ENCODE measurements around the gene ATP2B2. TPM values are rescaled to one million over a fixed set of nuclear protein-coding genes. Genes with fewer than 3 reads are reported as not detected.

The ATP2B2 gene
- total and polyA plus RNA-seq, 2 experiments from 2014 or later = 0.42 to 0.63 TPM

DNA sequence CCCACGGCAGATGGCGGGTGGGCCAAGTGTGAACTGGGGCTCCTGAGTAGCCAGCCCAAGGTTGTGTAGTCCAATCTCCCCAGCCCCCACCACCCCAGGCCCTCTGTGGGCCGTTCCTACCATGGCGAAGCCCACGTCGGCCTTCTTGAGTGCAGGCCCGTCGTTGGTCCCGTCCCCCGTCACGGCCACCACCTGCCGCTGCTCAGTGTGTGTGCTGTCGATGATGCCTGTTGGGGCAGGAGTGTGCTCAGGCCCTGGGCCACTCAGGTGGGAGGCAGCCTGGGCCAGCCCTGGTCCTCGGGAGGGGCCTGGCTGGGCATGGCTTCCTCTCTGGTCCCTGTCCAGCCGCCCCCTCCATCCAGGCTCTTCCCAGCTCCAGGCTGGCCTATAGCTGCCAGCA, 159.5 kb downstream of the ATP2B2 start:
- H3K36me3 Mint-ChIP-seq (ENCODE audit: low read depth) = no peaks in the 10 kb centered on the region
- DNase-seq (ENCODE audit: low spot score) (no peak), ATAC-seq (no peak)
- no peaks in the 10 kb centered on the region for H3F3A ChIP-seq (replicated peaks; ENCODE audit: low read depth)
- H3K4me1 ChIP-seq (ENCODE audit: insufficient read depth) = no peaks in the 10 kb centered on the region
- no peaks in the 10 kb centered on the region for H3K27me3 ChIP-seq (ENCODE audit: insufficient read depth)
- no peak overlapping the region for H3K4me2 ChIP-seq
- H3K4me3 ChIP-seq = no peak overlapping the region
- H3K27me3 Mint-ChIP-seq (ENCODE audit: insufficient read depth, low read depth, poor library complexity) = peaks cover 13% of the 10 kb centered on the region
- H3K27ac ChIP-seq (ENCODE audit: low read depth) = no peak overlapping the region
- no peaks in the 10 kb centered on the region for H3K36me3 ChIP-seq (ENCODE audit: insufficient read depth)
- TF ChIP-seq ZNF331 (CRISPR knock-in tag; IDR thresholded peaks at IDR 0.05; ENCODE audit: low read depth) = no peak
- TF ChIP-seq, protein P1, sequence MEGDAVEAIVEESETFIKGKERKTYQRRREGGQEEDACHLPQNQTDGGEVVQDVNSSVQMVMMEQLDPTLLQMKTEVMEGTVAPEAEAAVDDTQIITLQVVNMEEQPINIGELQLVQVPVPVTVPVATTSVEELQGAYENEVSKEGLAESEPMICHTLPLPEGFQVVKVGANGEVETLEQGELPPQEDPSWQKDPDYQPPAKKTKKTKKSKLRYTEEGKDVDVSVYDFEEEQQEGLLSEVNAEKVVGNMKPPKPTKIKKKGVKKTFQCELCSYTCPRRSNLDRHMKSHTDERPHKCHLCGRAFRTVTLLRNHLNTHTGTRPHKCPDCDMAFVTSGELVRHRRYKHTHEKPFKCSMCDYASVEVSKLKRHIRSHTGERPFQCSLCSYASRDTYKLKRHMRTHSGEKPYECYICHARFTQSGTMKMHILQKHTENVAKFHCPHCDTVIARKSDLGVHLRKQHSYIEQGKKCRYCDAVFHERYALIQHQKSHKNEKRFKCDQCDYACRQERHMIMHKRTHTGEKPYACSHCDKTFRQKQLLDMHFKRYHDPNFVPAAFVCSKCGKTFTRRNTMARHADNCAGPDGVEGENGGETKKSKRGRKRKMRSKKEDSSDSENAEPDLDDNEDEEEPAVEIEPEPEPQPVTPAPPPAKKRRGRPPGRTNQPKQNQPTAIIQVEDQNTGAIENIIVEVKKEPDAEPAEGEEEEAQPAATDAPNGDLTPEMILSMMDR (conservative IDR thresholded peaks at IDR 0.05; ENCODE audit: low read depth in 2 of 2) = no peak
- no peak for TF ChIP-seq CREB1 (CRISPR knock-in tag; IDR thresholded peaks at IDR 0.05; ENCODE audit: low read depth)
- TF ChIP-seq, protein P2, sequence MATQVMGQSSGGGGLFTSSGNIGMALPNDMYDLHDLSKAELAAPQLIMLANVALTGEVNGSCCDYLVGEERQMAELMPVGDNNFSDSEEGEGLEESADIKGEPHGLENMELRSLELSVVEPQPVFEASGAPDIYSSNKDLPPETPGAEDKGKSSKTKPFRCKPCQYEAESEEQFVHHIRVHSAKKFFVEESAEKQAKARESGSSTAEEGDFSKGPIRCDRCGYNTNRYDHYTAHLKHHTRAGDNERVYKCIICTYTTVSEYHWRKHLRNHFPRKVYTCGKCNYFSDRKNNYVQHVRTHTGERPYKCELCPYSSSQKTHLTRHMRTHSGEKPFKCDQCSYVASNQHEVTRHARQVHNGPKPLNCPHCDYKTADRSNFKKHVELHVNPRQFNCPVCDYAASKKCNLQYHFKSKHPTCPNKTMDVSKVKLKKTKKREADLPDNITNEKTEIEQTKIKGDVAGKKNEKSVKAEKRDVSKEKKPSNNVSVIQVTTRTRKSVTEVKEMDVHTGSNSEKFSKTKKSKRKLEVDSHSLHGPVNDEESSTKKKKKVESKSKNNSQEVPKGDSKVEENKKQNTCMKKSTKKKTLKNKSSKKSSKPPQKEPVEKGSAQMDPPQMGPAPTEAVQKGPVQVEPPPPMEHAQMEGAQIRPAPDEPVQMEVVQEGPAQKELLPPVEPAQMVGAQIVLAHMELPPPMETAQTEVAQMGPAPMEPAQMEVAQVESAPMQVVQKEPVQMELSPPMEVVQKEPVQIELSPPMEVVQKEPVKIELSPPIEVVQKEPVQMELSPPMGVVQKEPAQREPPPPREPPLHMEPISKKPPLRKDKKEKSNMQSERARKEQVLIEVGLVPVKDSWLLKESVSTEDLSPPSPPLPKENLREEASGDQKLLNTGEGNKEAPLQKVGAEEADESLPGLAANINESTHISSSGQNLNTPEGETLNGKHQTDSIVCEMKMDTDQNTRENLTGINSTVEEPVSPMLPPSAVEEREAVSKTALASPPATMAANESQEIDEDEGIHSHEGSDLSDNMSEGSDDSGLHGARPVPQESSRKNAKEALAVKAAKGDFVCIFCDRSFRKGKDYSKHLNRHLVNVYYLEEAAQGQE (IDR thresholded peaks at IDR 0.05; ENCODE audit: unreplicated experiment) = no peak
- no peak for TF ChIP-seq POLR2AphosphoS5 (IDR thresholded peaks at IDR 0.05; ENCODE audit: low read depth)
- TF ChIP-seq STAT1 (IDR thresholded peaks at IDR 0.05; ENCODE audit: unreplicated experiment) = no peak
- H3K79me2 ChIP-seq (replicated peaks; ENCODE audit: insufficient read depth) = no peaks in the 10 kb centered on the region
- H3K27ac Mint-ChIP-seq = no peak overlapping the region
- H3K9me2 ChIP-seq (ENCODE audit: insufficient read depth) = no peaks in the 10 kb centered on the region
- no peaks in the 10 kb centered on the region; the same call in 2 of the 3 replicates for H3K9me3 Mint-ChIP-seq
- H4K20me1 ChIP-seq (replicated peaks; ENCODE audit: insufficient read depth) = no peaks in the 10 kb centered on the region
- no peak overlapping the region for H2AFZ ChIP-seq
- no peak overlapping the region for H3K4me3 Mint-ChIP-seq
- H3K4me1 Mint-ChIP-seq = peaks cover 3% of the 10 kb centered on the region

DNA sequence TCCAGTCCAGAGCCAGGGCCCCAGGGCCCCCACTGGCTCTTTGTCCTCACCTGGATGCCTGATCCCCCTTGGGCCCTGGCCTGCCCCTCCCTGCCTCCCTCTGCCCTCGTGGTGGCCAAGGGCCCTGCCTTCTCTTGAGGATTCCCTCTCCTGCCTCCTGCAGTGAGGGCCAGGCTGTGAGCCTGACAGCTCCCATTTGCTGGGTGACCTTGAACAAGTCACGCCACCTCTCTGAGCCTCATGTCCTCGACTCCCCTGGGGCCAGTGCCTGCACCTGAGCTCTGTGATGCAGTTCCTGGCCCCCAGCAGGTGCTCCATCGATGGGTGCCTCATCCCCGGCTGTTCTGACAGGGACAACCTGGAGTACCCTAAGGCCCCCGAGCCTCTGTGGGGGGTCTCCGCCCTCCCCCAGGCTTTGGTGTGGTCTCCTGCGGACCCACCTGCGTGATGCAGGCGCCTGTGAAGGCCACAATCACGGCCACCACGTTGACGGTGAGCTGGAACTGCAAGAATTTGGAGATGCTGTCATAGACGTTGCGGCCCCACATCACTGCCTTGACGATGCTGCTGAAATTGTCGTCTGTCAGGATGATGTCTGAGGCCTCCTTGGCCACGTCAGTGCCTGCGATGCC, 160.3 kb downstream of the ATP2B2 start:
- no peaks in the 10 kb centered on the region for H3K36me3 ChIP-seq (ENCODE audit: insufficient read depth)
- Mint-ChIP-seq H3K4me3 (no peak overlapping the region), H3K27ac (no peak overlapping the region), H3K9me3 (no peaks in the 10 kb centered on the region; the same call in 2 of the 3 replicates), H3K27me3 (ENCODE audit: insufficient read depth, low read depth, poor library complexity) (peaks cover 13% of the 10 kb centered on the region), H3K4me1 (no peaks in the 10 kb centered on the region; the same call in 2 of the 3 replicates), H3K36me3 (ENCODE audit: low read depth) (no peaks in the 10 kb centered on the region)
- no peaks in the 10 kb centered on the region for H3K27me3 ChIP-seq (ENCODE audit: insufficient read depth)
- H3F3A ChIP-seq (replicated peaks; ENCODE audit: low read depth) = no peaks in the 10 kb centered on the region
- no peak overlapping the region for H2AFZ ChIP-seq
- DNase-seq (ENCODE audit: low spot score) = no peak
- H3K4me3 ChIP-seq = no peak overlapping the region
- no peaks in the 10 kb centered on the region for H3K79me2 ChIP-seq (replicated peaks; ENCODE audit: insufficient read depth)
- no peak overlapping the region for H3K27ac ChIP-seq (ENCODE audit: low read depth)
- H3K4me2 ChIP-seq = no peak overlapping the region
- no peaks in the 10 kb centered on the region for H4K20me1 ChIP-seq (replicated peaks; ENCODE audit: insufficient read depth)
- H3K9me2 ChIP-seq (ENCODE audit: insufficient read depth) = no peaks in the 10 kb centered on the region
- no peak for ATAC-seq
- no peaks in the 10 kb centered on the region for H3K4me1 ChIP-seq (ENCODE audit: insufficient read depth)
- TF ChIP-seq EZH2phosphoT487 (IDR thresholded peaks at IDR 0.05; ENCODE audit: unreplicated experiment) = no peak
- no peak for TF ChIP-seq POLR2AphosphoS5 (IDR thresholded peaks at IDR 0.05; ENCODE audit: low read depth)
- no peak for TF ChIP-seq ZNF331 (CRISPR knock-in tag; IDR thresholded peaks at IDR 0.05; ENCODE audit: low read depth)
- TF ChIP-seq, protein P3, sequence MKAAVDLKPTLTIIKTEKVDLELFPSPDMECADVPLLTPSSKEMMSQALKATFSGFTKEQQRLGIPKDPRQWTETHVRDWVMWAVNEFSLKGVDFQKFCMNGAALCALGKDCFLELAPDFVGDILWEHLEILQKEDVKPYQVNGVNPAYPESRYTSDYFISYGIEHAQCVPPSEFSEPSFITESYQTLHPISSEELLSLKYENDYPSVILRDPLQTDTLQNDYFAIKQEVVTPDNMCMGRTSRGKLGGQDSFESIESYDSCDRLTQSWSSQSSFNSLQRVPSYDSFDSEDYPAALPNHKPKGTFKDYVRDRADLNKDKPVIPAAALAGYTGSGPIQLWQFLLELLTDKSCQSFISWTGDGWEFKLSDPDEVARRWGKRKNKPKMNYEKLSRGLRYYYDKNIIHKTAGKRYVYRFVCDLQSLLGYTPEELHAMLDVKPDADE (IDR thresholded peaks at IDR 0.05) = no peak
- TF ChIP-seq, protein P1 (conservative IDR thresholded peaks at IDR 0.05; ENCODE audit: low read depth in 2 of 2) = no peak
- no peak for TF ChIP-seq NANOG (IDR thresholded peaks at IDR 0.05; ENCODE audit: borderline replicate concordance)
- TF ChIP-seq STAT1 (IDR thresholded peaks at IDR 0.05; ENCODE audit: unreplicated experiment) = no peak
- TF ChIP-seq EZH2 (IDR thresholded peaks at IDR 0.05; ENCODE audit: low read depth, unreplicated experiment) = no peak
- TF ChIP-seq CREB1 (CRISPR knock-in tag; IDR thresholded peaks at IDR 0.05; ENCODE audit: low read depth) = no peak

All from GM23338 (cell line).